Stimulated activated CD8-positive, alpha-beta memory T cell treated with anti-CD3 and anti-CD28 coated beads, Interleukin-15, amount 100 ng/mL, for 48 hours (primary cell): ENCODE results near the gene C10orf95.

Source experiments
- DNase-seq, 2 donors: peaks; one replicate each; pipeline ENCODE4 v3.0.0-alpha.2; 2020; ENCODE audit warnings: low read depth in 2 of 2

The C10orf95 gene

DNA sequence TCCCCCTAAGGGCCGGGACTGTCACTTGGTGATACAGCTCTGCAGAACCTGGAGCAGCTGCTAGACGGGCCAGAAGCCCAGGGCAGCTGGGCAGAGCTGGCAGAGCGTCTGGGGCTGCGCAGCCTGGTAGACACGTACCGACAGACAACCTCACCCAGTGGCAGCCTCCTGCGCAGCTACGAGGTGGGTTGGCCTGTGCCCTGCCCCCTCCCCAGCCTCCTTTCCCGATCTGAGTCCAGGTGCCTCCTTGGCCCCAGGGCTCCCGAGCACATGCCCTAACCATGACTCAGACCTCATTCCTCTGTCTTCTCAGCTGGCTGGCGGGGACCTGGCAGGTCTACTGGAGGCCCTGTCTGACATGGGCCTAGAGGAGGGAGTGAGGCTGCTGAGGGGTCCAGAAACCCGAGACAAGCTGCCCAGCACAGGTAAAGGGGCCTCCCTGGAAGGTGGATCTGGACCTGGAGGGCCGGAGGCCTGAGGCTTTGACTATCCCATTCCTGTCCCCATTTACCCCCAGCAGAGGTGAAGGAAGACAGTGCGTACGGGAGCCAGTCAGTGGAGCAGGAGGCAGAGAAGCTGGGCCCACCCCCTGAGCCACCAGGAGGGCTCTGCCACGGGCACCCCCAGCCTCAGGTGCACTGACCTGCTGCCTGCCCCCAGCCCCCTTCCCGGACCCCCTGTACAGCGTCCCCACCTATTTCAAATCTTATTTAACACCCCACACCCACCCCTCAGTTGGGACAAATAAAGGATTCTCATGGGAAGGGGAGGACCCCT, 49.4 kb downstream of the C10orf95 start:
- no peak for DNase-seq

DNA sequence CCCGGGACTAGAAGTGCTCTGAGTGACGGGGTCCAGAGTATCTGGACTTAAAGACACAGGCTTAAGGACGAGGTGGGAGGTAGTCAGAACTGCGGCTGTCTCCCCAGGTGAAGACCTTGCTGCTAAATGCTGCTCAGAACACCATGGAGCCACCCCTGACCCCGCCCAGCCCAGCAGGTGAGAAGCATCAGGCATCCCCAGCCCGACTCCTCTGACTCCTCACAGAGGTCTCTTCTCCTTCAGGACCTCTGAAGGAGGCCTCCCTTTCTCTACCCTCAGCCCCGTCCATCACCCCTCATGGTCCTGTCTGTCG, 50.0 kb downstream of the C10orf95 start:
- DNase-seq, result no peak

DNA sequence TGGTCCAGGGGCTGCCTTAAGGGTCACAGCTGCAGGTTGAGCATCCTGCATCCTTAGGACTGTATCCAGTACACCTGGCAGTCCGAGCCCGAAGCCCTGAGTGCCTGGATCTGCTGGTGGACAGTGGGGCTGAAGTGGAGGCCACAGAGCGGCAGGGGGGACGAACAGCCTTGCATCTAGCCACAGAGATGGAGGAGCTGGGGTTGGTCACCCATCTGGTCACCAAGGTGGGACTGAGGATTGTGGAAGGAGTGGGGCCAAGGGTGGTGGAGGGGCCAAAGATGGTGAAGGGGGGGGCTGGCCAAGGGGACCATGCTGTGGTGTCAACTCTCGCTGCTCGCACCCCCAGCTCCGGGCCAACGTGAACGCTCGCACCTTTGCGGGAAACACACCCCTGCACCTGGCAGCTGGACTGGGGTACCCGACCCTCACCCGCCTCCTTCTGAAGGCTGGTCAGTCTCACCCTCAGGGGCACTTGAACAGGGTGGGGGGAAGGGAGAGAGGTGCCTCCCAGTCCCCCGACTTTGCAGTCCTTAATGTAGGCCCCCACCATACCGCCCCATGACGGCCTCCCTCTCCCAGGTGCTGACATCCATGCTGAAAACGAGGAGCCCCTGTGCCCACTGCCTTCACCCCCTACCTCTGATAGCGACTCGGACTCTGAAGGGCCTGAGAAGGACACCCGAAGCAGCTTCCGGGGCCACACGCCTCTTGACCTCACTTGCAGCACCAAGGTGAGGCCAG, 50.6 kb downstream of the C10orf95 start:
- no peak for DNase-seq

DNA sequence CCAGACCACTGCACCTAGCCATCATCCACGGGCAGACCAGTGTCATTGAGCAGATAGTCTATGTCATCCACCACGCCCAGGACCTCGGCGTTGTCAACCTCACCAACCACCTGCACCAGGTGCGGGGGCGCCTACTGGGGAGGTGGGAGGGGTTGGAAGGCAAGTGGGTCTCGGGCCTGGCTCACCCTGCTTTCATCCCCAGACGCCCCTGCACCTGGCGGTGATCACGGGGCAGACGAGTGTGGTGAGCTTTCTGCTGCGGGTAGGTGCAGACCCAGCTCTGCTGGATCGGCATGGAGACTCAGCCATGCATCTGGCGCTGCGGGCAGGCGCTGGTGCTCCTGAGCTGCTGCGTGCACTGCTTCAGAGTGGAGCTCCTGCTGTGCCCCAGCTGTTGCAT, 51.3 kb downstream of the C10orf95 start:
- no peak for DNase-seq
